SK-N-SH (cell line): ENCODE results near the gene KRT23. TPM values are rescaled to one million over a fixed set of nuclear protein-coding genes. Genes with fewer than 3 reads are reported as not detected.

ENCODE experiments used
- CTCF ChIA-PET: fragments of 300-600, 350-600 bp; formaldehyde crosslinking; extraction: SDS; loops from one replicate; lab custom pipeline; 2021; lab: Yijun Ruan, JAX
- POLR2A ChIA-PET: fragments of 350-600 bp; sonication (Branson Sonifier 250); formaldehyde crosslinking; extraction: SDS; loops from one replicate; lab custom pipeline; 2020; ENCODE audit warnings: antibody characterized with exemption, inconsistent platforms; lab: Yijun Ruan, JAX
- DNase-seq: peaks from one replicate; pipeline ENCODE4 v3.0.0; 2012
- H2AFZ ChIP-seq: fragments of 200-600 bp; sonication (generic); 2 replicates; pipeline ENCODE4 v1.8.1; 2016; ENCODE audit warnings: antibody characterized with exemption, mild to moderate bottlenecking, low read depth
- H3F3A ChIP-seq: fragments of 200-600 bp; sonication (generic); replicated peaks from 2 replicates; pipeline ENCODE3; 2016; ENCODE audit warnings: antibody characterized with exemption, mild to moderate bottlenecking; ENCODE audit not compliant: insufficient read depth
- H3K27ac ChIP-seq, 2 experiments: fragments of 200-500 bp in 1 of 2; fragments of 200-600 bp in 1 of 2; sonication (Bioruptor generic) in 1 of 2; sonication (generic), shearing (Covaris generic) in 1 of 2; 2 replicates each; pipeline versions ENCODE4 v1.5.1 to v1.6.1; 2014 to 2016; ENCODE audit warnings: low read depth in 2 of 2, inconsistent platforms in 1 of 2, low read length in 1 of 2, mild to moderate bottlenecking in 1 of 2, mixed read lengths in 1 of 2
- H3K27me3 ChIP-seq: fragments of 200-600 bp; sonication (generic), shearing (Covaris generic); 2 replicates; pipeline ENCODE4 v1.6.1; 2016; ENCODE audit warnings: mixed run types; ENCODE audit not compliant: insufficient read depth
- H3K36me3 ChIP-seq, 2 experiments: fragments of 200-500 bp in 1 of 2; fragments of 200-600 bp in 1 of 2; sonication (Bioruptor generic) in 1 of 2; sonication (generic) in 1 of 2; replicated peaks in 1 of 2; 2 replicates each; pipeline versions ENCODE3 to v1.5.1; 2014 to 2016; ENCODE audit warnings: low read length in 1 of 2, mild to moderate bottlenecking in 1 of 2; ENCODE audit not compliant: insufficient read depth in 2 of 2, control insufficient read depth in 1 of 2
- H3K4me1 ChIP-seq, 2 experiments: fragments of 200-500 bp in 1 of 2; fragments of 200-600 bp in 1 of 2; sonication (Bioruptor generic) in 1 of 2; sonication (generic), shearing (Covaris generic) in 1 of 2; 2 replicates each; pipeline versions ENCODE4 v1.5.1 to v1.6.1; 2014 to 2016; ENCODE audit warnings: low read depth in 1 of 2, low read length in 1 of 2, mixed run types in 1 of 2; ENCODE audit not compliant: insufficient read depth in 2 of 2, control insufficient read depth in 1 of 2
- H3K4me2 ChIP-seq: fragments of 200-600 bp; sonication (generic), shearing (Covaris generic); 2 replicates; pipeline ENCODE4 v1.6.1; 2017; ENCODE audit warnings: mixed run types
- H3K4me3 ChIP-seq, 2 experiments: fragments of 200-500 bp in 1 of 2; fragments of 200-600 bp in 1 of 2; sonication (Bioruptor generic) in 1 of 2; sonication (generic), shearing (Covaris generic) in 1 of 2; 2 replicates each; pipeline versions ENCODE4 v1.5.1 to v1.8.1; 2014 to 2016; ENCODE audit warnings: low read depth in 2 of 2, inconsistent platforms in 1 of 2, low read length in 1 of 2, mild to moderate bottlenecking in 1 of 2, mixed read lengths in 1 of 2, moderate library complexity in 1 of 2
- H3K79me2 ChIP-seq: fragments of 200-600 bp; sonication (generic); 2 replicates; pipeline ENCODE4 v1.8.1; 2017; ENCODE audit warnings: mild to moderate bottlenecking; ENCODE audit not compliant: insufficient read depth
- H3K9ac ChIP-seq: fragments of 200-600 bp; sonication (generic); 2 replicates; pipeline ENCODE4 v1.6.1; 2017; ENCODE audit warnings: mixed run types
- H3K9me2 ChIP-seq: fragments of 200-600 bp; sonication (generic); 2 replicates; pipeline ENCODE4 v1.6.1; 2017; ENCODE audit warnings: mixed run types
- H3K9me3 ChIP-seq: fragments of 200-600 bp; sonication (generic); 2 replicates; pipeline ENCODE4 v1.6.1; 2017; ENCODE audit warnings: mixed run types, mild to moderate bottlenecking, moderate library complexity
- H4K20me1 ChIP-seq: fragments of 200-600 bp; sonication (generic); 2 replicates; pipeline ENCODE4 v1.6.1; 2017; ENCODE audit warnings: mild to moderate bottlenecking, mixed run types; ENCODE audit not compliant: insufficient read depth
- ELF1 ChIP-seq: IDR thresholded peaks from 2 replicates; pipeline ENCODE4 v1.4.0; 2012
- EZH2phosphoT487 ChIP-seq: fragments of 200-600 bp; sonication (generic); IDR thresholded peaks from 2 replicates; pipeline ENCODE4 v1.6.1; 2017; ENCODE audit warnings: low read depth, mixed run types, mild to moderate bottlenecking, antibody characterized with exemption, moderate library complexity, borderline replicate concordance
- FOXJ3 ChIP-seq: sonication (generic); formaldehyde crosslinking; IDR thresholded peaks from 2 replicates; pipeline ENCODE4 v1.5.1; 2020; ENCODE audit warnings: mild to moderate bottlenecking, missing genetic modification reagents
- GABPA ChIP-seq: IDR thresholded peaks from 2 replicates; pipeline ENCODE4 v1.4.0; 2012; ENCODE audit warnings: low read depth, mild to moderate bottlenecking
- GATA2 ChIP-seq: sonication (generic); formaldehyde crosslinking; IDR thresholded peaks from 2 replicates; pipeline ENCODE4 v1.5.0; 2020; ENCODE audit warnings: mild to moderate bottlenecking, missing genetic modification reagents
- JUND ChIP-seq: IDR thresholded peaks from 2 replicates; pipeline ENCODE4 v1.4.0; 2012
- NFIC ChIP-seq: IDR thresholded peaks from 2 replicates; pipeline ENCODE4 v1.4.0; 2012; ENCODE audit warnings: borderline replicate concordance
- NRF1 ChIP-seq: IDR thresholded peaks from 2 replicates; pipeline ENCODE4 v1.6.1; 2012; ENCODE audit warnings: low read depth, mild to moderate bottlenecking, low read length
- RFX5 ChIP-seq: IDR thresholded peaks from 2 replicates; pipeline ENCODE4 v1.6.1; 2012; ENCODE audit warnings: mild to moderate bottlenecking, improper control_type of control experiment, low read length
- RXRA ChIP-seq: IDR thresholded peaks from 2 replicates; pipeline ENCODE4 v1.4.0; 2012; ENCODE audit warnings: low read depth, mild to moderate bottlenecking, borderline replicate concordance
- SIN3A ChIP-seq: IDR thresholded peaks from 2 replicates; pipeline ENCODE4 v1.6.1; 2012; ENCODE audit warnings: low read depth, mild to moderate bottlenecking, low read length, moderate library complexity, borderline replicate concordance
- TCF12 ChIP-seq: IDR thresholded peaks from 2 replicates; pipeline ENCODE4 v1.4.0; 2012
- WGBS: methylation state at CpG from one replicate; pipeline ENCODE4 v1.1.6; 2017; ENCODE audit warnings: low lambda C conversion rate; 5-methylcytosine and 5-hydroxymethylcytosine counted together
- polyA plus RNA-seq, 3 experiments: library from polyadenylated mRNA; depleted of rRNA; stranded (reverse); fragments of >200 nt; gene quantifications; 2 replicates each; pipeline ENCODE4 v1.2.3, GENCODE V29; 2012
- TF ChIP-seq, protein P1 (sequence below): fragments of 150-350 bp; IDR thresholded peaks from 2 replicates; pipeline ENCODE4 v1.6.1; 2017; ENCODE audit warnings: antibody characterized with exemption, low read length, low read depth, borderline replicate concordance
- TF ChIP-seq, protein P2 (sequence below): fragments of 150-350 bp; IDR thresholded peaks from 2 replicates; pipeline ENCODE4 v1.6.1; 2016; ENCODE audit warnings: mild to moderate bottlenecking, low read depth, low read length
- TF ChIP-seq, protein P3 (sequence below): fragments of 200-600 bp; sonication (generic); IDR thresholded peaks from 2 replicates; pipeline ENCODE4 v1.6.1; 2017; ENCODE audit warnings: antibody characterized with exemption, mild to moderate bottlenecking, moderate library complexity
- TF ChIP-seq, protein P4 (sequence below): IDR thresholded peaks from 2 replicates; pipeline ENCODE4; 2012

Gene KRT23
- polyA plus RNA-seq, 1 of the 3 experiments (the other 2 are of a cell fraction) = not detected

DNA sequence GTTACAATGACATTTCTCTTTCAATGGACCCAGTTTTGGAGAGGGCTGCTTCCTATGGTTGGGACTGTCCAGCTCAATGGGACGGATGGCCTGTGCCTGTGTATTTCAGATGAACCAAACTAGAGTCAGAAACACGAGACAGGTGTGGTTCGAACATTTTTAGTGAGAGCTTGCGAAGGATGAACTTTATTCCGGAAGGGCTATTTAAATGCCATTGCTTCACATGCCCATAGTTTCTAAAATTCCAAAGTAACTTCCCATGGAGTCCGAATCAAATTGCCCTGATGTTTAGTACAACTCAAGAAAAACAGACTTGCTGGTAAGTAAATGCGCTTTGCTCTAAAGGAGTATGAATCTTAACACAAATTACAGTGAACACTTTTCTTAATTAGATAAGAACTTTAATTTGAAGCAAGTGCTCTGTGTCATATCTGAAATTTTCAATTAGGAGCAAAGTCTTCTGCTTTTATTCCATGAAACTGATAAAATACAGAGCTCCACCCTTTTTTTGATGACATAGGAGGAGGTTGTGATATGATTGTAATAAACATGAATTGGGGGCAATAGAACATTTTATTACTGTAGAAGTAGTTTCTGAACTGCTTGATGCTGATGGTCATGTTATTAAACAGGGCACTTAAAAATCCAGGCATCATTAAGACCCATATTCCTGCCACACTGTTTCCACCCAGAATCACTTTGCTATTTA is 53.7 kb downstream of the KRT23 start:
- TF ChIP-seq FOXJ3 (no peak), ELF1 (no peak), GATA2 (CRISPR knock-in tag) (no peak), RFX5 (no peak)
- TF ChIP-seq, protein P1, sequence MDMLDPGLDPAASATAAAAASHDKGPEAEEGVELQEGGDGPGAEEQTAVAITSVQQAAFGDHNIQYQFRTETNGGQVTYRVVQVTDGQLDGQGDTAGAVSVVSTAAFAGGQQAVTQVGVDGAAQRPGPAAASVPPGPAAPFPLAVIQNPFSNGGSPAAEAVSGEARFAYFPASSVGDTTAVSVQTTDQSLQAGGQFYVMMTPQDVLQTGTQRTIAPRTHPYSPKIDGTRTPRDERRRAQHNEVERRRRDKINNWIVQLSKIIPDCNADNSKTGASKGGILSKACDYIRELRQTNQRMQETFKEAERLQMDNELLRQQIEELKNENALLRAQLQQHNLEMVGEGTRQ = no peak
- no peaks in the 10 kb centered on the region for H3K9me3 ChIP-seq
- no peaks in the 10 kb centered on the region for H3K36me3 ChIP-seq
- 22% methylated on average over 7 of the region's 7 CpGs for WGBS
- no peaks in the 10 kb centered on the region for H3K9me2 ChIP-seq
- H3F3A ChIP-seq = no peaks in the 10 kb centered on the region
- POLR2A ChIA-PET = no interaction called here
- H3K4me1 ChIP-seq = no peaks in the 10 kb centered on the region
- CTCF ChIA-PET = interaction anchor here (1.0 to 1.8 kb wide), 4 partner anchors 13 to 784 kb away, joined by 3 to 7 read pairs (median 3); no protein-coding TSS in a partner anchor
- H3K9ac ChIP-seq = no peak overlapping the region
- peaks cover 75% of the 10 kb centered on the region for H3K27me3 ChIP-seq
- DNase-seq = no peak
- H4K20me1 ChIP-seq = no peaks in the 10 kb centered on the region
- no peak overlapping the region for H2AFZ ChIP-seq
- no peak overlapping the region for H3K4me3 ChIP-seq
- no peaks in the 10 kb centered on the region for H3K79me2 ChIP-seq
- H3K4me2 ChIP-seq = no peak overlapping the region
- no peak overlapping the region for H3K27ac ChIP-seq

DNA sequence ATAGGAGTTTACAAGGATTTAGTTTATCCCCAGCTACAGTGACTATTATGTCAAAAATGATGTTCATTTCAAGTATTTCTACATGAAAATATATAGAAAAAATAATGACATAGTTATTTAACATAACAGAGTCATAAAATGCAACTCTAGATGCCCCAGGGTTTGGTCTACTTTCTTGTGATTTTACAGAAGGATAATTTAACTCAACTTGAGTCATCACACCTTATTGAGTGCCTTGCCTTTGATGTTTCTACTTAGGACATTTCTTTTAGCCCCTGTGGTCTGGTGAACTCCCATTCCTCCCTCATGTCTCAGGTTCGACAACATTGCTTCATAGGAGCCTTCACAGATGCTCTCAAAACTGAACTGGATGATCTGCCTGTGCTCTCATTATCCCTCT is 54.4 kb downstream of the KRT23 start:
- DNase-seq = no peak
- ChIA-PET POLR2A (no interaction called here), CTCF (interaction anchor here (1.0 to 1.2 kb wide), 2 partner anchors 12 to 80 kb away, joined by 3 read pairs; no protein-coding TSS in a partner anchor)
- Histone ChIP-seq H3K9ac (no peak overlapping the region), H3K27ac (no peak overlapping the region), H2AFZ (no peak overlapping the region), H3K4me2 (no peak overlapping the region), H3K27me3 (peaks cover 68% of the 10 kb centered on the region), H3K79me2 (no peaks in the 10 kb centered on the region), H3K4me1 (no peaks in the 10 kb centered on the region), H3K9me3 (no peaks in the 10 kb centered on the region), H3K9me2 (no peaks in the 10 kb centered on the region), H3K36me3 (no peaks in the 10 kb centered on the region), H3K4me3 (no peak overlapping the region), H4K20me1 (no peaks in the 10 kb centered on the region), H3F3A (no peaks in the 10 kb centered on the region)
- 12% methylated on average over 1 of the region's 1 CpG for WGBS
- TF ChIP-seq ELF1 (no peak), GABPA (no peak), NRF1 (no peak), NFIC (no peak), JUND (no peak), SIN3A (no peak), TCF12 (no peak), FOXJ3 (no peak), GATA2 (CRISPR knock-in tag) (no peak), EZH2phosphoT487 (no peak), RXRA (no peak)
- TF ChIP-seq, protein P2, sequence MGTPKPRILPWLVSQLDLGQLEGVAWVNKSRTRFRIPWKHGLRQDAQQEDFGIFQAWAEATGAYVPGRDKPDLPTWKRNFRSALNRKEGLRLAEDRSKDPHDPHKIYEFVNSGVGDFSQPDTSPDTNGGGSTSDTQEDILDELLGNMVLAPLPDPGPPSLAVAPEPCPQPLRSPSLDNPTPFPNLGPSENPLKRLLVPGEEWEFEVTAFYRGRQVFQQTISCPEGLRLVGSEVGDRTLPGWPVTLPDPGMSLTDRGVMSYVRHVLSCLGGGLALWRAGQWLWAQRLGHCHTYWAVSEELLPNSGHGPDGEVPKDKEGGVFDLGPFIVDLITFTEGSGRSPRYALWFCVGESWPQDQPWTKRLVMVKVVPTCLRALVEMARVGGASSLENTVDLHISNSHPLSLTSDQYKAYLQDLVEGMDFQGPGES = no peak
- TF ChIP-seq, protein P3, sequence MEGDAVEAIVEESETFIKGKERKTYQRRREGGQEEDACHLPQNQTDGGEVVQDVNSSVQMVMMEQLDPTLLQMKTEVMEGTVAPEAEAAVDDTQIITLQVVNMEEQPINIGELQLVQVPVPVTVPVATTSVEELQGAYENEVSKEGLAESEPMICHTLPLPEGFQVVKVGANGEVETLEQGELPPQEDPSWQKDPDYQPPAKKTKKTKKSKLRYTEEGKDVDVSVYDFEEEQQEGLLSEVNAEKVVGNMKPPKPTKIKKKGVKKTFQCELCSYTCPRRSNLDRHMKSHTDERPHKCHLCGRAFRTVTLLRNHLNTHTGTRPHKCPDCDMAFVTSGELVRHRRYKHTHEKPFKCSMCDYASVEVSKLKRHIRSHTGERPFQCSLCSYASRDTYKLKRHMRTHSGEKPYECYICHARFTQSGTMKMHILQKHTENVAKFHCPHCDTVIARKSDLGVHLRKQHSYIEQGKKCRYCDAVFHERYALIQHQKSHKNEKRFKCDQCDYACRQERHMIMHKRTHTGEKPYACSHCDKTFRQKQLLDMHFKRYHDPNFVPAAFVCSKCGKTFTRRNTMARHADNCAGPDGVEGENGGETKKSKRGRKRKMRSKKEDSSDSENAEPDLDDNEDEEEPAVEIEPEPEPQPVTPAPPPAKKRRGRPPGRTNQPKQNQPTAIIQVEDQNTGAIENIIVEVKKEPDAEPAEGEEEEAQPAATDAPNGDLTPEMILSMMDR = no peak
- TF ChIP-seq, protein P4, sequence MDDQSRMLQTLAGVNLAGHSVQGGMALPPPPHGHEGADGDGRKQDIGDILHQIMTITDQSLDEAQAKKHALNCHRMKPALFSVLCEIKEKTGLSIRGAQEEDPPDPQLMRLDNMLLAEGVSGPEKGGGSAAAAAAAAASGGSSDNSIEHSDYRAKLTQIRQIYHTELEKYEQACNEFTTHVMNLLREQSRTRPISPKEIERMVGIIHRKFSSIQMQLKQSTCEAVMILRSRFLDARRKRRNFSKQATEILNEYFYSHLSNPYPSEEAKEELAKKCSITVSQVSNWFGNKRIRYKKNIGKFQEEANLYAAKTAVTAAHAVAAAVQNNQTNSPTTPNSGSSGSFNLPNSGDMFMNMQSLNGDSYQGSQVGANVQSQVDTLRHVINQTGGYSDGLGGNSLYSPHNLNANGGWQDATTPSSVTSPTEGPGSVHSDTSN = no peak
